H9 (cell line): ENCODE results near the gene CFAP91. TPM values are rescaled to one million over a fixed set of nuclear protein-coding genes. Genes with fewer than 3 reads are reported as not detected.

ENCODE experiments used
- DNase-seq: peaks from one replicate; pipeline ENCODE4 v3.0.0-alpha.2; 2017
- H2AFZ ChIP-seq: one replicate; pipeline ENCODE4 v1.6.1; 2013; ENCODE audit warnings: mild to moderate bottlenecking, low read length, control low read depth, moderate library complexity
- H2AK5ac ChIP-seq: 2 replicates; pipeline ENCODE4 v1.6.1; 2013; ENCODE audit warnings: low read length, control low read depth, mixed read lengths; ENCODE audit not compliant: insufficient read length
- H2BK120ac ChIP-seq: one replicate; pipeline ENCODE4 v1.6.1; 2013; ENCODE audit warnings: low read depth, mild to moderate bottlenecking, low read length, control low read depth, inconsistent platforms; ENCODE audit not compliant: poor library complexity, severe bottlenecking
- H2BK12ac ChIP-seq: 2 replicates; pipeline ENCODE4 v1.6.1; 2013; ENCODE audit warnings: low read length, control low read depth, mixed read lengths, low read depth; ENCODE audit not compliant: insufficient read length
- H2BK15ac ChIP-seq: 2 replicates; pipeline ENCODE4 v1.6.1; 2013; ENCODE audit warnings: low read depth, low read length, control low read depth
- H2BK20ac ChIP-seq: one replicate; pipeline ENCODE4 v1.6.1; 2013; ENCODE audit warnings: low read depth, mild to moderate bottlenecking, low read length, control low read depth, inconsistent platforms; ENCODE audit not compliant: poor library complexity, severe bottlenecking
- H2BK5ac ChIP-seq: 2 replicates; pipeline ENCODE4 v1.6.1; 2013; ENCODE audit warnings: low read length, control low read depth, mixed read lengths; ENCODE audit not compliant: insufficient read length
- H3K14ac ChIP-seq: 2 replicates; pipeline ENCODE4 v1.6.1; 2013; ENCODE audit warnings: low read length, control low read depth; ENCODE audit not compliant: insufficient read depth
- H3K18ac ChIP-seq: 2 replicates; pipeline ENCODE4 v1.6.1; 2013; ENCODE audit warnings: low read depth, mild to moderate bottlenecking, mixed read lengths, low read length, control low read depth; ENCODE audit not compliant: insufficient read length
- H3K23ac ChIP-seq: 2 replicates; pipeline ENCODE4 v1.6.1; 2013; ENCODE audit warnings: low read length, control low read depth, mixed read lengths, low read depth; ENCODE audit not compliant: insufficient read length
- H3K23me2 ChIP-seq: 2 replicates; pipeline ENCODE4 v1.6.1; 2013; ENCODE audit warnings: low read depth, mild to moderate bottlenecking, mixed read lengths, low read length, control low read depth; ENCODE audit not compliant: insufficient read length, poor library complexity, severe bottlenecking
- H3K27ac ChIP-seq: 2 replicates; pipeline ENCODE4 v1.5.1; 2013; ENCODE audit warnings: low read length, control low read depth, mixed read lengths, low read depth; ENCODE audit not compliant: insufficient read length
- H3K27me3 ChIP-seq: 2 replicates; pipeline ENCODE4 v1.6.1; 2013; ENCODE audit warnings: low read length, control low read depth, inconsistent platforms; ENCODE audit not compliant: insufficient read depth
- H3K4ac ChIP-seq: 2 replicates; pipeline ENCODE4 v1.6.1; 2013; ENCODE audit warnings: low read depth, mild to moderate bottlenecking, control low read depth, inconsistent platforms, low read length, moderate library complexity
- H3K4me1 ChIP-seq: 2 replicates; pipeline ENCODE4 v1.6.1; 2013; ENCODE audit warnings: low read length, control low read depth, inconsistent platforms; ENCODE audit not compliant: insufficient read depth
- H3K4me2 ChIP-seq: 2 replicates; pipeline ENCODE4 v1.6.1; 2013; ENCODE audit warnings: low read length, control low read depth, mixed read lengths; ENCODE audit not compliant: insufficient read length, insufficient read depth
- H3K56ac ChIP-seq: 2 replicates; pipeline ENCODE4 v1.6.1; 2013; ENCODE audit warnings: low read depth, mild to moderate bottlenecking, mixed read lengths, low read length, control low read depth; ENCODE audit not compliant: insufficient read length
- H3K79me1 ChIP-seq: 2 replicates; pipeline ENCODE4 v1.6.1; 2013; ENCODE audit warnings: low read depth, mild to moderate bottlenecking, moderate library complexity, low read length, control low read depth, inconsistent platforms; ENCODE audit not compliant: insufficient read depth, poor library complexity, severe bottlenecking
- H3K79me2 ChIP-seq: 2 replicates; pipeline ENCODE4 v1.6.1; 2013; ENCODE audit warnings: low read length, control low read depth, inconsistent platforms; ENCODE audit not compliant: insufficient read depth
- H3K9ac ChIP-seq: 2 replicates; pipeline ENCODE4 v1.6.1; 2013; ENCODE audit warnings: low read length, control low read depth, mixed read lengths; ENCODE audit not compliant: insufficient read length; ENCODE audit errors: extremely low read depth
- H3K9me3 ChIP-seq: one replicate; pipeline ENCODE4 v1.6.1; 2013; ENCODE audit warnings: low read depth, low read length, inconsistent platforms; ENCODE audit not compliant: control insufficient read depth
- H3T11ph ChIP-seq: one replicate; pipeline ENCODE4 v1.6.1; 2013; ENCODE audit warnings: mild to moderate bottlenecking, low read length, control low read depth, inconsistent platforms
- H4K20me1 ChIP-seq: one replicate; pipeline ENCODE4 v1.6.1; 2013; ENCODE audit not compliant: control insufficient read depth, insufficient read length, insufficient read depth
- H4K5ac ChIP-seq: 2 replicates; pipeline ENCODE4 v1.6.1; 2013; ENCODE audit warnings: low read depth, mild to moderate bottlenecking, mixed read lengths, low read length, control low read depth; ENCODE audit not compliant: insufficient read length
- H4K8ac ChIP-seq: replicated peaks from 2 replicates; pipeline ENCODE4 v1.6.1; 2013; ENCODE audit warnings: low read length, control low read depth, mixed read lengths, low read depth; ENCODE audit not compliant: insufficient read length
- H4K91ac ChIP-seq: 2 replicates; pipeline ENCODE4 v1.6.1; 2013; ENCODE audit warnings: low read depth, mild to moderate bottlenecking, moderate library complexity, mixed read lengths, low read length, control low read depth; ENCODE audit not compliant: insufficient read length
- H3K27ac Mint-ChIP-seq, 3 experiments: 2 replicates in 2 of 3; 3 replicates in 1 of 3; pipeline ENCODE4 v1.8.0; 2020 to 2021; ENCODE audit warnings: mixed read lengths in 3 of 3, mild to moderate bottlenecking in 1 of 3, moderate library complexity in 1 of 3
- H3K27me3 Mint-ChIP-seq: 2 replicates; pipeline ENCODE4 v1.8.0; 2021; ENCODE audit warnings: low read depth, mild to moderate bottlenecking, moderate library complexity, mixed read lengths
- H3K36me3 Mint-ChIP-seq, 3 experiments: 2 replicates in 2 of 3; 3 replicates in 1 of 3; pipeline ENCODE4 v1.8.0; 2020 to 2021; ENCODE audit warnings: low read depth in 3 of 3, mixed read lengths in 3 of 3; ENCODE audit not compliant: insufficient read depth in 1 of 3
- H3K4me1 Mint-ChIP-seq, 2 experiments: 2 replicates each; pipeline ENCODE4 v1.8.0; 2020; ENCODE audit warnings: mixed read lengths in 2 of 2
- H3K4me3 Mint-ChIP-seq, 2 experiments: 2 replicates in 1 of 2; 3 replicates in 1 of 2; pipeline ENCODE4 v1.8.0; 2020 to 2021; ENCODE audit warnings: mild to moderate bottlenecking in 2 of 2, mixed read lengths in 2 of 2, moderate library complexity in 1 of 2
- H3K9me3 Mint-ChIP-seq, 2 experiments: 2 replicates in 1 of 2; 3 replicates in 1 of 2; pipeline ENCODE4 v1.8.0; 2020; ENCODE audit warnings: mild to moderate bottlenecking in 2 of 2, mixed read lengths in 2 of 2, moderate library complexity in 1 of 2
- WGBS: extraction: QIAGEN DNeasy Blood & Tissue Kit; methylation state at CpG from one replicate; pipeline ENCODE4 v1.1.7; 2013; ENCODE audit warnings: missing lambda C conversion rate, low lambda C conversion rate, mixed read lengths; ENCODE audit not compliant: insufficient read length; ENCODE audit errors: extremely low coverage; 5-methylcytosine and 5-hydroxymethylcytosine counted together
- total RNA-seq: library from RNA; stranded (reverse); gene quantifications from 2 replicates; pipeline ENCODE4 v1.2.1, GENCODE V29; 2021
- TF ChIP-seq, protein P1 (sequence below): fragments of 200-600 bp; sonication (generic); conservative IDR thresholded peaks from 3 replicates; pipeline ENCODE4 v1.8.0; 2021; ENCODE audit warnings: antibody characterized with exemption, mild to moderate bottlenecking

CFAP91 gene
- total RNA-seq, 1 experiment from 2014 or later: 2.3 TPM

DNA sequence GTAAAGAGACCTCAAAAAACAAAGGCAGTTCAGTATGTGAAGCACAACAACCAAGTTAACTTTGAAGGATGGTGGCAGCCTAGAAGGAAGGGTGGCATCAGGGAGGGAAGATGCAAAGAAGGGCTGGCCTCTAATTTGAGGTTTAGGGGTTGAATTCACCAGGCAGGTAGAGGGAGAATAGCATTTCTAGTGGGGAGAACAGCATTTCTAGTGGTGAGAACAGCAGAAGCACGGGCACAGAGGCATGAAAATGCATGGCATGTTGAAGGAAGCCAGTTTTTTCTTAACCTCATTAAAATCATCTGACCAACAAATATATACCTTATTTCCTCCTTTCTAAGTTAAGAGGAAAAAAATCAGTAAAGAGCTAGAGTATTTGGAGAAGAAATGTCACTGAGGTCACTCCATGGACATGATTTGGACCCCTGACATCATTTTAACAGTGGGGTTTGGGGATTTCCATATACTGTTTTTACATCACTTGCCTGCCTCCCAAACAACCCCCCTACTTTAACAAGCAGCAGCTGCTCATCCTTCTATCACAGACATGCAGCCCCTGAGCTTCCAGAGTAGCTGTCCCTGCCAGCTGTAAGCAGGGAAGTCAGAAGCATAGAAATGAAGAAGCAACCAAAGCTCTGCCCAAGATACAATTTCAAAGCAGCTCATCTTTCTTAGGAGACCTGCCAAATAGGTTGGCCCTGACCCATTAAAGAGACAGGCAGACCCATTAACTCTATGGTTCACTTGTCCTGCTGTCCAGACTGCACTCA, 40.0 kb upstream of the CFAP91 start:
- no peak overlapping the region for H2BK20ac ChIP-seq
- H4K5ac ChIP-seq: no peak overlapping the region
- Mint-ChIP-seq H3K36me3 (no peaks in the 10 kb centered on the region), H3K27me3 (no peaks in the 10 kb centered on the region), H3K27ac (no peak overlapping the region), H3K4me3 (no peak overlapping the region), H3K4me1 (peaks cover 0 to 4% of the 10 kb centered on the region in 2 experiments; a peak in 1 of 4 replicates), H3K9me3 (no peaks in the 10 kb centered on the region)
- no peak overlapping the region for H3K4ac ChIP-seq
- no peaks in the 10 kb centered on the region for H4K20me1 ChIP-seq
- H3K9me3 ChIP-seq: no peaks in the 10 kb centered on the region
- no peak overlapping the region for H2BK15ac ChIP-seq
- no CpG with 5 or more reads among the region's 1 CpG for WGBS
- no peaks in the 10 kb centered on the region for H3K27me3 ChIP-seq
- H2BK120ac ChIP-seq: no peak overlapping the region
- no peak overlapping the region for H3K23ac ChIP-seq
- H4K8ac ChIP-seq: no peak overlapping the region
- no peak overlapping the region for H2BK12ac ChIP-seq
- no peak overlapping the region for H2BK5ac ChIP-seq
- no peak for DNase-seq
- no peak overlapping the region for H2AK5ac ChIP-seq
- no peaks in the 10 kb centered on the region for H3K79me2 ChIP-seq
- H3K56ac ChIP-seq: no peak overlapping the region
- H2AFZ ChIP-seq: no peak overlapping the region
- TF ChIP-seq, protein P1, sequence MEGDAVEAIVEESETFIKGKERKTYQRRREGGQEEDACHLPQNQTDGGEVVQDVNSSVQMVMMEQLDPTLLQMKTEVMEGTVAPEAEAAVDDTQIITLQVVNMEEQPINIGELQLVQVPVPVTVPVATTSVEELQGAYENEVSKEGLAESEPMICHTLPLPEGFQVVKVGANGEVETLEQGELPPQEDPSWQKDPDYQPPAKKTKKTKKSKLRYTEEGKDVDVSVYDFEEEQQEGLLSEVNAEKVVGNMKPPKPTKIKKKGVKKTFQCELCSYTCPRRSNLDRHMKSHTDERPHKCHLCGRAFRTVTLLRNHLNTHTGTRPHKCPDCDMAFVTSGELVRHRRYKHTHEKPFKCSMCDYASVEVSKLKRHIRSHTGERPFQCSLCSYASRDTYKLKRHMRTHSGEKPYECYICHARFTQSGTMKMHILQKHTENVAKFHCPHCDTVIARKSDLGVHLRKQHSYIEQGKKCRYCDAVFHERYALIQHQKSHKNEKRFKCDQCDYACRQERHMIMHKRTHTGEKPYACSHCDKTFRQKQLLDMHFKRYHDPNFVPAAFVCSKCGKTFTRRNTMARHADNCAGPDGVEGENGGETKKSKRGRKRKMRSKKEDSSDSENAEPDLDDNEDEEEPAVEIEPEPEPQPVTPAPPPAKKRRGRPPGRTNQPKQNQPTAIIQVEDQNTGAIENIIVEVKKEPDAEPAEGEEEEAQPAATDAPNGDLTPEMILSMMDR: peak; percentile 23; the same call in 1 of the 3 replicates
- no peak overlapping the region for H3K14ac ChIP-seq
- no peaks in the 10 kb centered on the region for H3K23me2 ChIP-seq
- no peak overlapping the region for H4K91ac ChIP-seq
- no peak overlapping the region for H3T11ph ChIP-seq
- no peaks in the 10 kb centered on the region for H3K79me1 ChIP-seq
- H3K4me1 ChIP-seq: 0 out of 2 replicates have a peak, but pooled peaks cover 2% of the 10 kb centered on the region
- no peak overlapping the region for H3K18ac ChIP-seq
- H3K9ac ChIP-seq: no peak overlapping the region
- no peak overlapping the region for H3K4me2 ChIP-seq
- H3K27ac ChIP-seq: no peak overlapping the region
